Anterior cingulate cortex (tissue), 58 donors: ENCODE data around the gene KLF1.
"Not testable (repeated sequence)": the region's sequence is repeated elsewhere in the genome, so short reads cannot be mapped to it uniquely, and the experiment has no call there.

Source experiments
- DNase-seq, 58 donors: peaks; one replicate each; lab custom pipeline; 2025; lab: John Stamatoyannopoulos, UW

KLF1 gene

DNA sequence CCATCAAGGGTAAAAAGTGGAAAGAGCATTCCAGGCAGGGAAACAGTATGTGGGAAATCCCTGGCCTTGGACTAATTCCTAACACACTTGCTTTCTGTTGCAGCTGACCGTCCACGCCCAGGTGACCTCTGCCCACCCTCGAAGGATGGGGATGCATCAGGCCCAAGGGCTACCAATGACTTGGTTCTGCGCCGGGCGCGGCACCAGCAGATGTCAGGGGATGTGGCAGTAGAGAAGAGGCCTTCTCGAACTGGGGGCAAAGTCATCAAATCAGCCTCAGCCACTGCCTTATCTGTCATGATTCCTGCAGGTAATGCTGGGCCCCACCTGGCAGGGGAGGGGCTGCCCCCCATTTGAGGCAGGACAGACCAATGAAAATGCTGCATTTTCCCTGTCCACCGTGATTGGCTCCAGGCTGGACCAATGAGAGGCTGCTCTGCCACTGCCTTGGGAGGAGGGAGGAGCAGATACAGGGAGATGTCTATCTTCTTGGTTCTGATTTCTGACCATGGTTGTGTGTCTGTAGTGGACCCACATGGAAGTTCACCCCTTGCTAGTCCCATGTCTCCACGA lies 18.4 kb downstream of the KLF1 start:
- DNase-seq = no peak

GRCh38 chr19:12867120-12868099 lies 19.6 kb downstream of the KLF1 start:
- DNase-seq = peak in 4 of 58 donors; percentile 4 to 16 (median 14)

DNA sequence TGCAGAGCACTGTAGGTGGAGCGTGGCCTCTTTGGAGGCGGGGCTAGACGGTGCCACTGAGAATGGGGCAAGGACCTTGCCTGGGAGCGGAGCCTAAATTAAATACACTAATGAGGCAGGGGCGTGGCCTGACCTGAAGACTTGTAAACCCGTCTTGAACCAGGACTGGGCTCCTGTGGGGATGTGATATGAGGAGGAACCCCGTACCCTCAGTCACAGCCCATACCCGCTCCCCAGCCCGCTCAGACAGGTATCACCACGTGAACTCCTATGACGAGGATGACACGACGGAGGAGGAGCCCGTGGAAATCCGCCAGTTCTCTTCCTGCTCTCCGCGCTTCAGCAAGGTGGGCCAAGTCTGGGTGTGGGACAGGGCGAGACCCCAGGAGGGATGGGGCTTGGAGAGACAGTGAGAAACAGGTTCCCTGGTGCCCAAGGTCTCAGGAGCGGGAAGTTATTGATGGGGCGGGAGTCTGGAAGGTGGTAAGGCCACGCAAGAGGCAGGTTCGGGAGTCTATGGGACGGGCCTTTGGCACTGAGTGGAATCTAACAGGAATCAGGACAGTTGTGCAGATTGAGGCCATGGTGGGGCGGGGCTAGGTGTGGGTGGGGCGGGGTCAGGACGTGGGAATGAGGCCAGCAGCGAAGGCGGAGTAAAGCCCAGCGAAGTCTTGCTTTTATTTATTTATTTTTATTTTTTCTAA lies 20.4 kb downstream of the KLF1 start:
- DNase-seq = no peak

DNA sequence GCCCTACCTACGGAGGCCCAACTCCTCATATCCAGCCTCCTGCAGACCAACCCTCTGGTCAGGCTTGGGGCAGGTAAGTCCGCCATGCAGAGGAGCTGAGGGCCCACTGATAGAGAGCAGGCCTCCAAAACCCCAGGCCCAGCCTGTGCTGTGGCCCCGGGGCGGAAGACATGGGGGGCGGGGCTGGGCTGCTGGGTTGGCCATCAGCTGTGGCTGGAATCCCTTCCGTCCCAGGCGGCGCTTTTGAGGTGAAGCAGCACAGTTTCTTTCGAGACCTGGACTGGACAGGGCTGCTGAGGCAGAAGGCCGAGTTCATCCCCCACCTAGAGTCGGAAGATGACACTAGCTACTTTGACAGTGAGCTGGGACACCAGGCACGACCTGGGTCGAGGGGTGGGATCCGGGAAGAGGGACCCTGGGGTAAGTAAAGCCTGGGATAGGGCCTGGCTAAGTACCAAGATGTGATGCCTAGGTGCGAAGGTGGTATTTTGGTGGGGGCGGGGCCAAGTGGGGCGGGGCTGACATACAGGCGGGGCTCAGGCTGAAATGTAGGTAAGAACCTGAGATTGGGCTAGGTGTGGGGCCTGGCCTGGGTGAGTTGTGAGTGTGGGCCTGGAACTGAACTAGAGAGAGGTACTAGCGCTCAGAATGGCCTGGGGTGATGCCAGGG lies 21.1 kb downstream of the KLF1 start:
- DNase-seq = no peak

GRCh38 chr19:12864721-12865715 lies 22.0 kb downstream of the KLF1 start:
- no peak for DNase-seq

DNA sequence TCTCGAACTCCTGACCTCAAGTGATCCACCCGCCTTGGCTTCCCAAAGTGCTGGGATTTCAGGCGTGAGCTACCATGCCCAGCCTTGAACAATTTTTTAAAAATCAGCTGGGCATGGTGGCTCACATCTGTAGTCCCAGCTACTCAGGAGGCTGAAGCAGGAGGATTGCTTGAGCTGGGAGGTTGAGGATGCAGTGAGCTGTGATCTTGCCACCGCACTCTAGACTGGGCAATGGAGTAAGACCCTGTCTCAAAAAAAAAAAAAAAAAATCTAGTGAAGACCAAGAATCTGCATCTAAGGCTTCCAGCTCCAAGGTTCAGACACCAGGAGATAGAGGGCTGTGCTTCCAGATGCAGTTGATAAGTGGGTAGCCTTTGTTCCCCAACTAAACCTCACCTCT lies 22.9 kb downstream of the KLF1 start:
- DNase-seq = no peak

DNA sequence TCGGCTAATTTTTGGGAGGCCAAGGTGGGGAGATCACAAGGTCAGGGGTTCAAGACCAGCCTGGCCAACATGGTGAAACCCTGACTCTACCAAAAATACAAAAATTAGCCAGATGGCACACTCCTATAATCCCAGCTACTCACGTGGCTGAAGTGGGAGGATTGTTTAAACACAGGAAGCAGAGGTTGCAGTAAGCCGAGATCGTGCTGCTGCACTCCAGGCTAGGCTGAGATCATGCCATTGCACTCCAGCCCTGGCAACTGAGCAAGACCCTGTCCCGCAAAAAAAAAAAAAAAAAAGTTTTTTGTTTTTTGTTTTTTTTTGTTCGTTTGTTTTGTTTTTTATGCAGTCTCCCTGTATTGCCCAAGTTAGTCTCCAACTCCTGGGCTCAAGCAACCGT lies 27.5 kb downstream of the KLF1 start:
- no peak for DNase-seq

DNA sequence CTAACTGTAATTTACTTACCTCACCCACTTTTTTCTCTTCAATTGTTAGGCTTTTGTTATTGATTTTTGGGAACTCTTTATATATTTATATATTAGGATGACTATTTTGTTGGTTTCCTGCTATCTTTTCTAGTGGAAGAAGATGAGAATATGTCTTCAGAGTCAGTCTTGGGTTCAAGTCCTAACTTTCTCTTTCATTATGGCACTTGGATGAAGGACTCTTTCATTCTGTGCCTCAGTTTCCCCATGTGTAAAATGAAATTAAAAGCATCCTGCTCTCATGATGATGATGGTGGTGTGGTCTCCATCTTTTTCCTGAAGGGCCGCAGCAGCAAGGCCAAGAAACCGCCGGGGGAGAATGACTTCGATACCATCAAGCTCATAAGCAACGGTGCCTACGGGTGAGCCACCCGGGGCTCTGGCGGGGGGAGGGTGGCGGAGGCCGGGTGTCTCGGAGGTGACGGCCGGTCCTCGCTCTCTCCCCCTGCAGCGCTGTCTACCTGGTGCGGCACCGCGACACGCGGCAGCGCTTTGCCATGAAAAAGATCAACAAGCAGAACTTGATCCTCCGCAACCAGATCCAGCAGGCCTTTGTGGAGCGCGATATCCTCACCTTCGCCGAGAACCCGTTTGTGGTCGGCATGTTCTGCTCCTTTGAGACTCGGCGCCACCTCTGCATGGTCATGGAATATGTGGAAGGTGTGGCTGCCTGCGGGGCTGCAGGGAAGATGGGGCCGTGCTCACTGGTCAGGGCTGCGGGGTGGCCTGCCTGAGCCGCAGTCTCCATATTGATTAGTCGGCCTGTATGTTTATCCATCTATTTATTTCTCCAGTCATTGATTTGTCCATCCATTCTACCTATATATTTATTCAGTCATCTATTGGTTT lies 28.7 kb downstream of the KLF1 start:
- DNase-seq = no peak

DNA sequence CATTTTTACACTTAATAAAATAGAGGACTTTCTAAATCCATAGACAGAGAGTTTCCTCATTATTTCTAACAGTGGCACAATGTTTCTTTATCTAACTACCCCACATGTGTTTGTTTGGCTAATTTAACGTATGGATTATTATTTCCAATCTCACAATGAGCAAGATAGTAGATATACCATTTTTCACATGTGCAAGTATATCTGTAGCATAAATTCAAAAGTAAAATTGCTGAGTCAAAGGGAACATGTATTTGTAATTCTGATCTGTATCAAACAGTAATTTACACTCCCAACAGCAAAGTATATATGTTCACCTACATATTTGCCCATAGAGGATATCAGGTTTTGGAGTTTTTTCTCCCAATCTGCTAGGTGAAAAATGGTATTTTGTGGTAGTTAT lies 30.3 kb downstream of the KLF1 start:
- DNase-seq = no peak

GRCh38 chr19:12847159-12848139 lies 39.6 kb downstream of the KLF1 start:
- DNase-seq = peak in 55 of 58 donors; percentile 6 to 88 (median 64)

DNA sequence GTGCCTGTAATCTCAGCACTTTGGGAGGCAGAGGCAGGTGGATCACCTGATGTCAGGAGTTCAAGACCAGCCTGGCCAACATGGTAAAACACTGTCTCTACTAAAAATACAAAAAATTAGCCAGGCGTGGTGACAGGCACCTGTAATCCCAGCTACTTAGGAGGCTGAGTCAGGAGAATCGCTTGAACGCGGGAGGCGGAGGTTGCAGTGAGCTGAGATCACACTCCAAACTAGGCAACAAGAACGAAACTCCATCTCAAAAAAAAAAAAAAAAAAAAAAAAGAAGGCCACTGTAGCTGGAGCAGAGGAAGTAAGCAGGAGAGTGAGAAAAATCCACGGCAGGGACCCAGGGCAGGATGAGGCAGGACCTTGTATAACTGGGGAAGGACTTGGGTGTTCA lies 40.4 kb downstream of the KLF1 start:
- DNase-seq = not testable (repeated sequence)

DNA sequence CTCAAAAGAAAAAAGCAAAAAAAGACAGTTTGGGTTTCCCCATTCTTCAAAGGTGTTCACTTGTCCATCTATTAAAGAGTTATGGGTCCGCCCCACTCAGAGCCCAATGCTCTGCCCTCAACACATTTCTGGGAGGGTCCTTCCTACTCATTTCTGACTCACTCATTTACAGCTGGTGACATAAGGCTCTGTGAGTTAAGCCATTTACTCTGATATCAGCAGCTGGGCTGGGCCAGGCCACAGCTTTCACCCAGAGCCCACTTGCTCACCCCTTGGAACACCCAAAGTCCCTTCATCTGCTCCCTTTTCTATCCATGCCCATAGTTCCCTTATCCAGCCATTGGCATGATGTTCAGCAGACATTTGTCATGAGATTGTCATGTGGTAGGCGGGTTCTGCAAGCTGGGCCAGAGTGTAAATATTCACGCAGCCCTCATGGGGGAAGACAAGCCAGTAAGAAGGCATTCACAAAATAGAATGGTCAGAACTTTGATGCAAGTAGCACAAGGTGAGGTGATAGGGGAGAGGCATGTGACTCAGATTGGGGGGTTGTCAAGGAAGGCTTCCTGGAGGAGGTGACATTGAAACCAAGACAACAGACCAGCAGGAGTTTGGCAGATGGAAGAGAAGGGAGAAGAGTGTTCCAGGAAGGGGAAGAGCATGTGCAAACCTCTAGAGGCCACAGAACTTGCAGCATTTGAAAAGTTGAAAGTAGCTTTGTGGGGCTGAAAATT lies 42.8 kb downstream of the KLF1 start:
- no peak for DNase-seq

DNA sequence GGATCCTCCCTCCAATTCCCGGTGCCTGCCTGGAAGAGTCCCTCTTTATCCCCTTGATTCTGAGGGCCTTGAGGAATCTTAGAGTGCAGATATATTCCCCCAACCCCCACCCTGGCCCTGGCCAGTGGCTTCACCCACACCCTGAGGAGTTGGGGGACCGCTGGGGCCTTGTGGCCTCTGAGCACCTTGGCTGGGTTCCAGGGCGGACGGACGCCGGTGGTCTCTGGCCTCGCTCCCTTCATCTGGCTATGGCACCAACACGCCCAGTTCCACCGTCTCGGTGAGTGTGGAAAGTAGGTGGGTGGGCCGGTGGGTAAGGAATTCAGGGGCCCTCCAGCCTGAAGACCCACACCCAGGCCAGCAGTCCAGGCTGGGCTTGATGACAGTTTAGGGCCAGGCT lies 43.7 kb downstream of the KLF1 start:
- DNase-seq = no peak

GRCh38 chr19:12842511-12842910 lies 44.5 kb downstream of the KLF1 start:
- no peak for DNase-seq

- peak in 16 of 58 donors; percentile 13 to 64 (median 32) for DNase-seq
Observed at GRCh38 chr19:12841094-12841493, 45.9 kb downstream of the KLF1 start.
